ENCODE measurements around the gene AFDN. TPM values are rescaled to one million over a fixed set of nuclear protein-coding genes. Genes with fewer than 3 reads are reported as not detected.

AFDN gene
- total RNA-seq, 1 donor from 2014 or later, result 102 TPM

DNA sequence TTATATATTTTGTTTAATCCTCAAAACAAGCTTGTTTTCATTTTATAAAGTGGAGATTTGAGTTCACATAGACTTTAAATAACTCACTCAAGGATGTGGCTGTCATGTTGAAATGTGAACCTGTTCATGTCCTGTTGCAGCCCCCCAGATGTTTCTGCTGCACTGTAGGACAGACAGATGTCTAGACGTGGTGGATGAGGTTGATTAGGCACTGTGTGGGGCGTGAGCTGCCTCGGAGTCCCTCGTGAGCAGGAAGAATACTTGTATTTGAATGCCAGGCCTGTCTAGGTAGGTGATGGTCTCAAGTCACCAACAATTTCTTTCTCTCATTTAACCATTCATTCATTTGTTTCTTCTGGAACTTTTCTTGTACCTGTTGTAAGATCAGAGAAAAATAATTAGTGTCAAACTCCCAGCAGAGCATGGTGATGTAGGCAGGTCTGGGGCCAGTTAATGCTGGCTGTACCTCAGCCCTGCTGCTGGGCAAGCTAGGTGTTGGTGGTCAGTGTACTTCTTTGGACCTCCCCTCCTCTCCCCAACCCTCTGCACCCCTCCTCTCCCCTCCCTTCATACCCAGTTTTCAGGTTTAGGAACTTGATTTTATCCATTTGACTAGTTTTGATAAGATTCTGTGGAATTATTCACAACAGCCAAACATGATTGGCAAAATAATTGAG, 34.0 kb downstream of the AFDN start:
- H3K4me3 ChIP-seq (ENCODE audit: insufficient read depth, low read depth, low read length), result no peak overlapping the region
- H3K36me3 ChIP-seq (ENCODE audit: insufficient read depth, low read length), result no peaks in the 10 kb centered on the region
- H3K9ac ChIP-seq (ENCODE audit: low read length), result no peak overlapping the region
- Mint-ChIP-seq H3K27ac (ENCODE audit: unreplicated experiment) (peak overlapping the region; percentile 92), H3K4me3 (ENCODE audit: unreplicated experiment) (peak overlapping the region; percentile 70), H3K4me1 (ENCODE audit: low read depth, unreplicated experiment) (peaks cover 52% of the 10 kb centered on the region), H3K36me3 (ENCODE audit: low read depth, unreplicated experiment) (peaks cover 4% of the 10 kb centered on the region), H3K27me3 (ENCODE audit: low read depth, unreplicated experiment) (no peaks in the 10 kb centered on the region), H3K9me3 (ENCODE audit: unreplicated experiment) (no peaks in the 10 kb centered on the region)
- TF ChIP-seq EZH2 (IDR thresholded peaks at IDR 0.05; ENCODE audit: insufficient read depth, low read length) (no peak), CTCF (IDR thresholded peaks at IDR 0.05; ENCODE audit: insufficient read depth, low read depth, low read length) (no peak)
- H3K27ac ChIP-seq (ENCODE audit: low read depth, low read length), result no peak overlapping the region
- no peaks in the 10 kb centered on the region for H3K9me3 ChIP-seq (ENCODE audit: insufficient read depth, low read depth, low read length)
- no peaks in the 10 kb centered on the region for H3K27me3 ChIP-seq (ENCODE audit: insufficient read depth, low read length)
- DNase-seq (ENCODE audit: low read depth) (no peak), FAIRE-seq (no peak)
- H3K4me1 ChIP-seq (ENCODE audit: insufficient read depth, low read length), result peaks cover 28% of the 10 kb centered on the region
- H3K79me2 ChIP-seq (ENCODE audit: insufficient read depth, low read length), result peaks cover 71% of the 10 kb centered on the region
- H4K20me1 ChIP-seq (ENCODE audit: insufficient read depth, low read length), result peaks cover 34% of the 10 kb centered on the region
- H2AFZ ChIP-seq (ENCODE audit: low read depth, low read length), result no peak overlapping the region
- no peak overlapping the region for H3K4me2 ChIP-seq (ENCODE audit: low read length)

- H3K27ac ChIP-seq (ENCODE audit: low read depth, low read length), result no peak overlapping the region
Measured at GRCh38 chr6:167861424-167861823, 34.7 kb downstream of the AFDN start.

More at GRCh38 chr6:167861424-167861823, 34.7 kb downstream of the AFDN start:
- H3K4me3 Mint-ChIP-seq (ENCODE audit: unreplicated experiment), result no peak overlapping the region
- TF ChIP-seq EZH2 (IDR thresholded peaks at IDR 0.05; ENCODE audit: insufficient read depth, low read length) (no peak), CTCF (IDR thresholded peaks at IDR 0.05; ENCODE audit: insufficient read depth, low read depth, low read length) (no peak)
- H3K4me1 Mint-ChIP-seq (ENCODE audit: low read depth, unreplicated experiment), result peaks cover 45% of the 10 kb centered on the region
- Histone ChIP-seq H3K4me2 (ENCODE audit: low read length) (no peak overlapping the region), H2AFZ (ENCODE audit: low read depth, low read length) (no peak overlapping the region), H3K79me2 (ENCODE audit: insufficient read depth, low read length) (peaks cover 68% of the 10 kb centered on the region), H3K27me3 (ENCODE audit: insufficient read depth, low read length) (no peaks in the 10 kb centered on the region), H3K4me1 (ENCODE audit: insufficient read depth, low read length) (peaks cover 23% of the 10 kb centered on the region), H3K4me3 (ENCODE audit: insufficient read depth, low read depth, low read length) (no peak overlapping the region), H3K9me3 (ENCODE audit: insufficient read depth, low read depth, low read length) (no peaks in the 10 kb centered on the region), H3K9ac (ENCODE audit: low read length) (no peak overlapping the region), H3K36me3 (ENCODE audit: insufficient read depth, low read length) (no peaks in the 10 kb centered on the region), H4K20me1 (ENCODE audit: insufficient read depth, low read length) (peaks cover 34% of the 10 kb centered on the region)
- H3K9me3 Mint-ChIP-seq (ENCODE audit: unreplicated experiment), result no peaks in the 10 kb centered on the region
- peak overlapping the region; percentile 4 for H3K27ac Mint-ChIP-seq (ENCODE audit: unreplicated experiment)
- H3K27me3 Mint-ChIP-seq (ENCODE audit: low read depth, unreplicated experiment), result no peaks in the 10 kb centered on the region
- FAIRE-seq (no peak), DNase-seq (ENCODE audit: low read depth) (no peak)
- H3K36me3 Mint-ChIP-seq (ENCODE audit: low read depth, unreplicated experiment), result peaks cover 4% of the 10 kb centered on the region

Data from astrocyte (in vitro differentiated cells and primary cell).